Activated T-cell treated with anti-CD3 and anti-CD28 coated beads, Interleukin-2, amount 50 U/mL, for 1 hour (primary cell): ENCODE data around the gene EFNB3.
A peak's percentile ranks its signal among the peaks of the same experiment; 100 is the strongest.

Experiments
- DNase-seq: peaks from one replicate; pipeline ENCODE4 v3.0.0-alpha.2; 2020

The EFNB3 gene

DNA sequence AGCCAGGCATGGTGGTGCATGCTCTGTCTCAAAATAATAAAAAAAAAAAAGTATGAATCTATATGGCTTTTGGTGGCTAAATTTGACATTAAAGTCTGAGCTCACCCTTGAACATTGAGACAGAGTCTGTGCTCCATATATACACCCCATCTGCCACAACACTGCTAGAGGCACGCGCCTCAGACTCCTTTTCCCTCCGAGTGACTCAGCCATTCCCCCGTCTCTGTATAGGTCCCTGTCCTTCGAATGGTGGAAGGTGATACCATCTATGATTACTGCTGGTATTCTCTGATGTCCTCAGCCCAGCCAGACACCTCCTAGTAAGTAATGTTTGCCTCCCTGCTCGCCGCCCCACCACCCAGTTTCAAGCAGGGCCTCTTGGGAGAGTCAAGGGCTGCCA is 4.5 kb upstream of the EFNB3 start:
- DNase-seq, result no peak

DNA sequence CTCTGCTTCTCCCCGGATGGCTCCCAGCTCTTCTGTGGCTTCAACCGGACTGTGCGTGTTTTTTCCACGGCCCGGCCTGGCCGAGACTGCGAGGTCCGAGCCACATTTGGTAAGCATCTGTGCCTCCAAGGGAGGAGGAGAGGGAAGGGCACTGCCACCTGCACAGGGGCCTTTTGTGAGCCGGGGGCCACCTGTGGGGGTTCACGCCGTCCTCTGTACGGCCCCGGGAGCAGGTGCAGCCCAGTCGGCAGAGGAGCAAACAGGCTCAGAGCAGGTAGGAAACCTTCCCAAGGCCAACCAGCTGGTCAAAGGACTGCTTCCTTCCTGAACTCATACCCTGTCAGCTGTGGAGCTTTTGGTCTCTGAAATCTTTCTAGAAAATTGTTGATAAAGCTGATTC is 3.3 kb upstream of the EFNB3 start:
- no peak for DNase-seq

DNA sequence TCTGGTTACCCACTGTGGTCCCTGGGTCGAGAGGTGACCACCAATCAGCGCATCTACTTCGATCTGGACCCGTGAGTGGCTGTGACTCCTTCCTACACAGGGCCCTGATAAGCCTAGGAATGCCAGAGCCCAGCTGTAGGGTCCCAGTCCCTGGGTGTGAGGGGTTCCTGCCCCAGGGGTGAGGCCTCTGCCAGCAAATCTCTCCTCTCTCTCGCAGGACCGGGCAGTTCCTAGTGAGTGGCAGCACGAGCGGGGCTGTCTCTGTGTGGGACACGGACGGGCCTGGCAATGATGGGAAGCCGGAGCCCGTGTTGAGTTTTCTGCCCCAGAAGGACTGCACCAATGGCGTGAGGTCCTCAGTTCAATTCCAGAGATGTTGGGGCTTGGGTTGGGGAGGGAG is 2.2 kb upstream of the EFNB3 start:
- DNase-seq, result no peak

DNA sequence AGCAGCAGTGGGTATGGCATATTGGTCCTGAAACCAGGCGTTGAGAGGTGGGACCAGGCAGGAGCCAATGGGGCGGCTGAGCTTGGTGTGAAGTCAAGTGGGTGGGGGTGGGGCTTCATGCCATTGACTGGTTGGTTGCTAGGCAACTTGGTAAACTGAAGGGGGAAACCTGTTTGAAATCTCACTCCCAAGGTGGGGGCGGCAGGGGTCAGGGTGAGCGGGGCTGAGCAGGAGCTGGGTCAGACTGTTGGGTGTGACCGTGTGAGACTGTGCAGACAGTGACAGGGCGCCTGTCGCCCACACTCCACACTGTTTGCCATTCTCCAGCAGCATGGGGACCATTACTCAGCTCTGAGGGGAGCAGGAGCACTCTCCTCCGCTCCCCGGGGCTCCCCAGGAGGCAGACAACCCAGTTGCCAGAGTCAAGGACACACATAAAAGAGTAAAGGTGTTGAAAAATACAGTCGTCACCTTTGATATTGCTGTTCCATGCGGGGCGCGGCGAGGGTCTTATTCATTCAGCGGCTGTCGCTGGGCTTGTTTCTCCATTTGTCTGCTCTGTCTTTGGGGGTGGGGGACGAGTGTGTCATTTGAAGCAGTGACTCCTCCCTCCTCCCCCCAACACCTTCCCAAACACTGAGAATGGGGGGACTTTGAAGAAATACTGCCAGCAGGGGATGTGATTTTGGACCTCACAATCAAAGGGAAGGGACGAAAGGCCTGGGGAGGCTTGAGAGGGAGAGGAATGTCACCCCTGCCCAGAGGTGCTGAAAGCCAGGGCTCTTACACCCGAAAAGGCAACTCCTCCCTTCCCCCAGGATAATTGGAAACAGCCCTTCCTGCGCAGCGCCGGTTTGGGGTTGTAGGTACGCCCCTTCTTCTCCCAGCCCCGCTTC is 1.2 kb upstream of the EFNB3 start:
- DNase-seq, result no peak

DNA sequence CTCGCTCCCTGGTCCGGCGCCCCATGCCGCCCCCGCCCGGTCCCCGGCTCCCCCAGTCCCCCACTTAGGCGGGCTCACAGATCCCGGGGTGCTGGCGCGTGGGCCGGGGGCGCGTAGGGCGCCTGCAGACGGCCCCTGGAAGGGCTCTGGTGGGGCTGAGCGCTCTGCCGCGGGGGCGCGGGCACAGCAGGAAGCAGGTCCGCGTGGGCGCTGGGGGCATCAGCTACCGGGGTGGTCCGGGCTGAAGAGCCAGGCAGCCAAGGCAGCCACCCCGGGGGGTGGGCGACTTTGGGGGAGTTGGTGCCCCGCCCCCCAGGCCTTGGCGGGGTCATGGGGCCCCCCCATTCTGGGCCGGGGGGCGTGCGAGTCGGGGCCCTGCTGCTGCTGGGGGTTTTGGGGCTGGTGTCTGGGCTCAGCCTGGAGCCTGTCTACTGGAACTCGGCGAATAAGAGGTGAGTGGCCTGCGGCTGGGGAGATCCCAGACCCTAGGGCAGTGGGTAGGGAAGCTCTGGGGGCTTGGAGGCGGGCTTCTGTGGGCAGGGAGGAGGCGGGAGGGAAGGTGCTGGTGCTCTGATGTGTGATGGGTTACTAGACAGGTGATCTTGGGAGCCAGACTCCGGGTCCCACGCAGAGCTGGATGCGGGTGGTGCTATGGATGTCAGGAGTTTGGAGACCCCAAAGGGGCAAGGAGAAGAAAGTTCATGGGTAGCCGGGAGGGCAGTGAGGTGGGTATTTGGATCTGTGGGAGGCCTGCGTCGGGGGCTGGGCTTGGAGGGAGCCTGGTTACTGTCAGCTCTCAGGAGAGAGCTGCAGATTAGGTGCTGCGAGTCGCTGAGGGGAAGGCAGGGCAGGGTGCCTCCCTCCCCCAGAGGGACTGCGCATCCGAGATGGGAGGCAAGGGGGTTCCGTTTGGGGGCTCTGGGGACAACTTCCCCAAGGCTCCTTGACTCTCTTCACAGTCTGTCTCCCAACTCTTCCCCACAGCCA is 560 bp downstream of the EFNB3 start:
- no peak for DNase-seq

DNA sequence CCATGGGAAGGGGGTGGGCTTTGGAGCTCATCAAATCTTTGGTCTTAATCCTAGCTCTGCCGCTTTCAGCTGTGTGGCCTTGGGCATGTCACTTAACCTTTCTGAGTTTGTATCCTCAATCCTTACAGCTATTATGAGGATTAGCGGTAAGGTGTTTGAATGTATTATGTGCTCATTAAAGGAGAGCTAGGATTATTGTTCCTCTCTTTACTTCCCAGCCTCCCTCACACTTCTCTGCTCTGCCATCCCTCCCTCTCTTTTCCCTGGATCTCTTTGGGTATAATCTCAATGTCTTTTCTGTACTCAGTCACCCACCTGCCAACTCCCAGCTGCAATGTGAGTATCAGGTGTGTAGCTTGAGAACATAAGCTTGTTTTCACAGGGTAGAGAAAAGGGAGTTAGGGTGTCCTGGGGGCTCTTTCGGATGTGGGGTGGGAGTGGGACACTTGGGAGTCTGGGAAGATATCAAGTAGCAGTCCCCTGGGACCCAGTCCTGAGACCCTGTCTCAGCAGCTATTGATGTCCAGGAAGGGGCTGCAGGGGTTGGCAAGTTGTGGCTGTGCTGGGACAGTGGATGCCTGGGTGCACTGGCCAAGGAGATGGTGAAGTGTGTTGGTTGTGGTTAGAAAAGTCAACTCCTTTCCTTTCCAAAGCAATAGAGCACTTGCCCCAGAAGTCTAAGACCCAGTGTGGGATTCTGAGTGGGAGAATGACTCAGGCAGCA is 1.8 kb downstream of the EFNB3 start:
- no peak for DNase-seq

DNA sequence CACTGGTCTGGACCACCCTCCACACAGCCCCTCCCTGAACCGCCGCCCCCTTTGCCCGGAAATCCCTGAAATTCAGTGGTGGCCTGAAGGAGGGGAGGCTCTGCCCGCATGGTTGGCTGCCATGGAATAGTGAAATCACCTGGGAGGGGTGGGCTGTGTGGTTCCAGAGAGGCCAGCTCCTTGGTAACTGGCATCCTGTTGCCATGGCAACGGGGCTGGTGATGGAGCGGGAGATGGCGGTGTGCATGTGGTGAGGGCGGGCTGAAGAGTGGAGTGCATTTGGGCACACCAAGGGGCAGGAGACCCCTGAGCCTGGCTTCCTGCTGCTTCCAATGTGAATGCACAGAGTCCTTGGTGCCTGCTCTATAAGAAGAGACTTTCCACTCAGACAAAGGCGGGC is 2.4 kb downstream of the EFNB3 start:
- DNase-seq, result no peak

DNA sequence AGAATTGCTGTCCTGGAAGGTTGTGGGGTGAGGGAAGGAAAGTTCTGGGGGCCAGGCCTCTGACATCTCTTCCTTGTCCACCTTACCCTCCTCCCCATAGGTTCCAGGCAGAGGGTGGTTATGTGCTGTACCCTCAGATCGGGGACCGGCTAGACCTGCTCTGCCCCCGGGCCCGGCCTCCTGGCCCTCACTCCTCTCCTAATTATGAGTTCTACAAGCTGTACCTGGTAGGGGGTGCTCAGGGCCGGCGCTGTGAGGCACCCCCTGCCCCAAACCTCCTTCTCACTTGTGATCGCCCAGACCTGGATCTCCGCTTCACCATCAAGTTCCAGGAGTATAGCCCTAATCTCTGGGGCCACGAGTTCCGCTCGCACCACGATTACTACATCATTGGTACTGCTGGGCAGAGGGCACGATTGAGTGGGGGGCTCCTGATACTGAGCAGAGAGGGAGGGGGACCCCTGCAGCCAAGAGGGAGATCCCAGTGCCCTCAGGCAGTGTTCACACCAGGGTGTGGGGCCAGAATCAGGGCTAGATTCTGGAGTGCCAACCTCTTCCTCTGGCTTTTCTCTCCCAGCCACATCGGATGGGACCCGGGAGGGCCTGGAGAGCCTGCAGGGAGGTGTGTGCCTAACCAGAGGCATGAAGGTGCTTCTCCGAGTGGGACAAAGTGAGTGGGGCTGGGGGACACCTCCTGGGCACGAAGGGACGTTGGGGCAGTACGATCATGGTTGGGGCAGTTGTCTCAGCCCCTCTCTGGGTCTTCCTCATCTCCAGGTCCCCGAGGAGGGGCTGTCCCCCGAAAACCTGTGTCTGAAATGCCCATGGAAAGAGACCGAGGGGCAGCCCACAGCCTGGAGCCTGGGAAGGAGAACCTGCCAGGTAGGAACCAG is 3.1 kb downstream of the EFNB3 start:
- no peak for DNase-seq

DNA sequence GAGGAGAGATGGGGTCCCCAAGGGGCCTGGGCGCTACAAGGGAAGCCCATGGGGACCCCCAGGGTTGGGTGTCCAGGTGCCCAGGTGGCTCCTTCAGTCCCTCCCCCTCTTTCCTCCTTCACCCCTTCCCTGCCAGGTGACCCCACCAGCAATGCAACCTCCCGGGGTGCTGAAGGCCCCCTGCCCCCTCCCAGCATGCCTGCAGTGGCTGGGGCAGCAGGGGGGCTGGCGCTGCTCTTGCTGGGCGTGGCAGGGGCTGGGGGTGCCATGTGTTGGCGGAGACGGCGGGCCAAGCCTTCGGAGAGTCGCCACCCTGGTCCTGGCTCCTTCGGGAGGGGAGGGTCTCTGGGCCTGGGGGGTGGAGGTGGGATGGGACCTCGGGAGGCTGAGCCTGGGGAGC is 4.0 kb downstream of the EFNB3 start:
- no peak for DNase-seq

DNA sequence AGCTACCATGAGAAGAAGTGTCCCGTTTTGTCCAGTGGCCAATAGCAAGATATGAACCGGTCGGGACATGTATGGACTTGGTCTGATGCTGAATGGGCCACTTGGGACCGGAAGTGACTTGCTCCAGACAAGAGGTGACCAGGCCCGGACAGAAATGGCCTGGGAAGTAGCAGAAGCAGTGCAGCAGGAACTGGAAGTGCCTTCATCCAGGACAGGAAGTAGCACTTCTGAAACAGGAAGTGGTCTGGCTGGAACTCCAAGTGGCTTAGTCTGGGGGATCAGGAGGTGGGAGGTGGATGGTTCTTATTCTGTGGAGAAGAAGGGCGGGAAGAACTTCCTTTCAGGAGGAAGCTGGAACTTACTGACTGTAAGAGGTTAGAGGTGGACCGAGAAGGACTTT is 5.3 kb downstream of the EFNB3 start:
- DNase-seq, result no peak

DNA sequence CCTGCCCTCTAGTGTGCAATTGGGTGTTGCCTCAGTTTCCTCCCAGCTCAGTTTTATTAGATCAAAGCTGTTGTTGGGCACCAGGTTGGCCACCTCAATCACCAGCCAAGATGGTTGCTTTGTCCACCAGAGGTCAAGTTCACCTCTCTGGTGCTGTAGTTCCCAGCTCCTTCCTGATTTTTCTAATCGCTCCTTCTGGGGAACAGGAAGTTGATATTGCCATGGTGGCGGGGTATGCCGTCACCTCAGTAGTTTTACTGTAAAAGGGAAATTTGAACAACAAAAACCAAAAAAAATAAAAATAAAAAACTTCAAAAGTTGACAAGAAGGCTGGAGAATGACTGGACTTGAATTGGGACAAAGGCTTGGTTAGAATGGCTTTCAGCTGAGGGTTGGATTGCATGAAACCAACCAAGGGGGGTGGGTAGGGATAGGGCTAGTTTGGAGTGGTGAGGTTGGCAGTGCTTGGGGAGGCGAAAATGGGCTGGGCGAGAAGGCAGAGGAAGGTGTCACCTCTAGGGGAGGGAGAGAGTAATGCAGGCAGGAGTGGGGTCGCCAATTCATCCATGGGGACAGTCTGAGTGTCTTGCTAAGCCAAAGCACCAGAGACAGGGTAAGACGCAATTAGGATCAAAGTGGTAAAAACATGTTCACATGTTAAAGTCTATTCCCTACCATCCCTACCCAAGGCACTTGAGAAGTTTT is 6.2 kb downstream of the EFNB3 start:
- DNase-seq, result no peak

DNA sequence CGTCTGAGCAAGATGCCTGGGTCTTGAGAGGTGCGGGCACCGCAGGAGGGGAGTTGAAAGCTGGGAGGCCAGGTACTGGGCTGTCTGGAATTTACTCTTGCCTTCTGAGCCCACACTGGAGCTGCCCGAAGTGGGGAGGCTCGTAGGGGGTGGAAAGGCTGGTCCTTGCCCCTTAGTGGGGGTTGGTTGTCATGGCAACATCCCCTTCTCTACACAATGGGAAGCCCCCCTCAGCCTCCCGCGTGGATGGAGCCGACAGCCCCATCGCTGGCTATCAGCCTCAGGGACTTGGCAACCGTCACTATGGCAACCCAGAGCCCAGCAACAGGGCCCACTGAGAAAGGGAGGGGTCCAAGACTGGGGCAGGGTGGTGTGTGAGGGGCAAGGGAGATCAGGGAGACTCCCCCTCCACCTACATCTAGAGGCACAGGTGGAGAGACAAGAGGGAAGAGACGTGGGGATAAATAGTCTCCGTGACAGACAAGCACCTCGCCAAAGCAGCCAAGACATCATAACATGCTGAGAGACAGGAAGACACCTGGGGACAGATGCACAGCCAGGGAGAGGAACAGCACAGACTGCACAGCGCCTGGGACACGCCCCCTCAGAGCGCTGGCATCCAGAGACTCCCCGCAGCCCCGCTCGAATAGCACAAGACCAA is 7.2 kb downstream of the EFNB3 start:
- no peak for DNase-seq

DNA sequence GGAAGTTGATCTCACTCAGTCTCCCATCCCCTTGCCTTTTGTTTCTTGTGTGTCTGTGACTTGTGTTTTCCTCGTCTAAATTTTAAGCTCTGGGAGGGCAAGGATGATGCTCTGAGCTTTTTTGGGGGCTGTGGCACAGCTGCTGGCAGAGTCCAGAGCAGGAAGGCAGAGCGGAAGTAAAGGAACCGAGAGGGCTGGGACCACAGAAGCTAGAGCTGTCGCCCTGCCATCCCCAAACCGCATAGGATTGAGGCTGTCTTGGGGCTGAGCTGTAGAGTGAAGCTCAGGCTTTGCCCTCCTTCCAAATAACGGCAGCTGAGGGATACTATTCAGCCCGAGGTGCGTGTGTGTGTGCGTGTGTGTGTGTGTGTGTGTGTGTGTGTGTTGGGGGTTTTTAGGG is 8.8 kb downstream of the EFNB3 start:
- no peak for DNase-seq

DNA sequence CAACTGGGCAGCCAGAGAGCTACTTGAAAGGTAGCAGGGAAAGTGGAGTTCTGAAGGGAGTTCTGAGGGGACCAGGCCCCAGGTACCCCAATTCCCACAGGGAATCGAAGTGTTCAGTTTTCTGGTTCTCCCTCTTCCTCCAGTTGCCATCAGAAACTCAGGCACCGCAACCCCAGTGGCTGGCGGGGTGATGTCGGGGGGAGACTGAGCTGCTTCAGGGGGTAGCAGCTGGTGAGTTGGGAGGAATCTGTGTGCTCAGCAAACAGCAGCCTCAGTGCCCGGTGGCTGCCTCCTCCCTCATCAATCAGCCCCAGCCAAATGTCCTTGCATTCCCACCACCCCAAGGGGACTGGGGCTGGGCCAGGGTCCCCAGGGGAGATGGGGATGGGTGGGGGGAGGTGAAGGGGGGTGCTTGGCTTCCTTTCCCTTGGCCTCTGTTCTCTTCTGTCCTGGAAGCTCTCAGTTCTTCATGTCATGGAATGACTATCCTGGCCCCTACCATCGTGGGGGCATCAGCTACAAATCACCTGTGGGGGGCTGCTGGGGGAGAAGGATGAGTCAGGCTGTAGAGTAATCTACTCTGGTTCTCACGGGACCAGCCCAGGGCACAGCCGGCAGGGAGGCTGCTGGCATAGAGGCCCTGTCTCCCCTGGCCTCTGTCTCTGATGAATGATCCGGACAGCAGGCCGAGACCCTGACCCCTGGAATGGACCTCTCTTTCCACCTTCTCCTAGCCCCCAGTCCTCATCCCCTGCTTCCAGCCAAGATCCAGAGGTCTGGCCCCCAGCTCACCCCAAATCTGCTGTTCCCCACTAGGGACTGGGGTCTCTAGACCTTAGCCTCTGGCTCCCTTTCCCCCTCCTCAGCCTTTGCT is 10.0 kb downstream of the EFNB3 start:
- DNase-seq, result no peak

DNA sequence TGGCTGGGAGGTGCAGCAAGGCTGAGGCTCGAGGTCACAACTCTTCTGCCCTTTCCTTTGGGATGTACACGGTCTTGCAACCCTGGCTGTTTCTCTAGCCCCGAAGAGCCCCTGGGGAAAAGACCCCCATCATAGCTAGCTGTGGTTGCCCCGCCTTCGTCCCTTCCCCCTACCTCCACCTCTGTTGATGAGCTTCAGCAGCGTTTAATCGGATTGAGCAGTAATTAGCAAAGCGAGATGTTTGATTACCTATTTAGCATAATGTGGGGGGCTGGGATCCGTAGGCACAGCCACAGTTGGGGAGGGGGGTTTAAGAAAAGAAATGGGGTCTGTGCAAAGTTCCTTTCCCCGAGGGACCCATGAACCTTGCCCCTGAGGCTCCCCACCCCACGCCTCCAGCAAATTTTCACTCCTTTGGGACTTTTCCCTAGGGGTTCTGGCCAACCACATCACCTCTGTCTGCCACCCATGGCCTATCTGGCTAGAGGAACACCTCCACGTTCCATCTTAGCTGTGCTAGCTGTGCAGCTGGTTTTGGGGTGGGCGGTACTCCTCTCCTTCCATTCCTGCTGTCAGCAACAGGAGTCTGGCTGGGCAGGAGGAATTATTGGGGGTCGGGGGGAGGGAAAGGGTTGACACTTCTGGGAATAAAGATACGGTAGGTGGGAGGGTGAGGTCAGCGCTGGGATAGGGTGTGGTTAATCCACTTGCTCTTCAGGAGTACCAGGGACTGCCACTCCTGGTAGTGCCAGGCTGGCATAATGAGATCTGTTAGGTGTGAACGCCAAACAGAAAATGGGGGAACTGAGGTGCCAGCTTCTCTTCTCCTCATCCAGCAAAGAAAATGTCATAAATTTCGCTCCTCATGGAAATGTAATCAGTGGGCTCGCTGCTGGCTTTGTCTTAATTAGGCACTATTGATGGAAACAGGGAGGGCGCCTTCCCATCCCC is 11.2 kb downstream of the EFNB3 start:
- no peak for DNase-seq

DNA sequence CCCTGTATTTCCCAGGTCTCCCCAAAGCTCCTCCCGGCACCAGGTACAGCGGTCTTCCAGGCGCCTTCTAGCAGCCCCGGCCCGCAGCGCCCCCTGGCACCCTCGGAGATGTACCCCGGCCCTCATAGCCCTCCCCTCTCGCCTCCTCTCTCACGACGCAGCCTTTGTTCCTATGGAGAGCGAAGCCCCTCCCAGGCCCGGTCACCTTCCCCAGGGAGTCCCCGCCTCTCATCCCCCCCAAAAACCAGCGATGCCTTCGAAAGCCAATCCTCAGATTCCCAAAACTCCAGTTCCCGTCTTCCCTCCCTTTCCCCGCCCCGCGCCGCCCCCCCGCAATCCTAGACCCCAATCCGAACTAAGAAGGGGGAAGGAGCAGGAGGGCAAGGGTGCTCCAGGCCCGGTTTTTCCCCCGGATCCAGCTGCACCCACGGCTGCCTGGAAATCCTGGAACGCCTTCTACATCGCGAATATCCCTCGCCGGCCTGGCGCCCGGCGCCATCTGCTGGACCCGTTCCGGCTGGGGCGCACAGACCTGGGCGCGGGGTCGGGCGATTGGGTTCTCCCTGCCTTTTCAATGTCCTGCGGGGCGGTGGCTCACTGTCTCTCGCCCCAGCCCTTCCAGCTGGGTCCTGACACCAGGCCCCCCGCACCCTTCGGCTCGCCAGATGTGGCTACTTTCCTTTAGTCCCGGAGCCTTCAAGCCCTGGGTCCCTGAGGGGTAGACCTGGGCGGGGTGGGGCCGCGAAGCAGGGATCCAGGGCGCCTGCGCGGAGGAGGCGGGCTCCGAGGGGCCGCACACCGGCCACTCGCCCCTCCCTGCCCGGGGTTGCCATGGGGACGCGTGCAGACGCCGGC is 12.1 kb downstream of the EFNB3 start, which contains the start of gene DNAH2:
Gene DNAH2, plus strand, starts transcription at position 844 of the 855 bp plus-strand sequence. CDS start 1,991 bp downstream, outside the sequence.
- DNase-seq, result peak; percentile 43

DNA sequence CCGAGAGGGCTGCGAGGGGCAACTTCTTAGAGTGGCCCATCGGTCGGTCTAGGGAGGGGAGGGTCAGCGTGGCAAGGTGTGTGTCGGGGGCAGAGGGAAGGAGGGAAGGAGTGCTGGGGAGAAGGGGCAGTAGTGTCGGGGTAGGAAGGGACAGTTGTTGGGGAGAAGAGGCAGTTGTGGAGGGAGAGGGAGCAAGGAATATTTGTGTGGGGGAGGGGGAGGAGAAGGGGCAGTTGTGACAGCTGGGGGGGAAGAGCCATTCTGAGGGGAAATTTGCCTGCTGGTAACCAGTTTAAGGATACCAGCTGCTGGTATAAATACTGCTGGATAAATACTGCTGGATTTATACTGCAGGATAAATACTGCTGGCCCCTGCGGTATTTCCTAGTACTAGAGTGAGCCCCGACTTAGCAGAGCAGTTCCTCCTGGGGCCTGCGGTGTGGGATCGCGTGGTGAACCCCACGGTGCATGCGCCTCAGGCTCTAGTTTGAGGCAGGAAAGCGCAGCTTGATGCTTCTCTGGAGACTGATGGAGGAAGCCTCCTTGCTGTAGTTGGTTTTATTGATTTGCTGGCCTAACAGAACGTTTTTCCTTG is 12.9 kb downstream of the EFNB3 start:
- no peak for DNase-seq
